SKM-1 treated with dmso at 0.1 percent for 144 hours (cell line): Measurements from ENCODE around the gene TTLL8.

Experiments used
- DNase-seq: peaks from one replicate; lab custom pipeline; 2025; ENCODE audit not compliant: unreplicated experiment; lab: John Stamatoyannopoulos, UW

TTLL8 gene

DNA sequence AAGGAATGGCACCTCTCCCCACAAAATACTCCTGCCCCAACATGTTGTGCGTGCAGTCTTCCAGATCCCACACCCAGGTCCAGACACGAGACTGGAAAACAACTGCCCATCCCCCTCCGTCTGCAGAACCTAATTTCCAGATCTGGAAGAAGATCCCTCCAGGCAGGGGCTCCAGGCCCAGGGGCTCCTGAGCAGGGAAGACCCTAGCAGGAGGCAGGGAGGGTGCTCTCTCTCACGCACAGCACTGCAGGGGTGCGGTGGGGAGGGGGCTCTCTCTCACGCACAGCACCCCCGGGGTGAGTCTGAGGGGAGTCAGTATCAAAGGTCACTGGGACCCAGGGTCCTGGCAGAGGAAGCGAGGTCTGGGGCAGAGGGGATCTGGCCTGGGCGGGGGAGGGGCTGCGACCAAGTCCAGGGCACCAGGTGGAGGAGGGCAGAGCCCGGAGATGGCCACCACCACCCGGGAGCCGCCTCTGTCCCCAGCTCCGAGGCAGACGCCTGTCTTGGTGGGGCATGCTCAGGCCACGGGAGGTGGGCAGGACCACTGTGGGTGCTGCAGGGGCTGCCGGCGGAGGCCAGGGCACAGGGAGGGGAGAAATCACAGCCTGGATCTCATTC lies 25.5 kb upstream of the TTLL8 start:
- no peak for DNase-seq

DNA sequence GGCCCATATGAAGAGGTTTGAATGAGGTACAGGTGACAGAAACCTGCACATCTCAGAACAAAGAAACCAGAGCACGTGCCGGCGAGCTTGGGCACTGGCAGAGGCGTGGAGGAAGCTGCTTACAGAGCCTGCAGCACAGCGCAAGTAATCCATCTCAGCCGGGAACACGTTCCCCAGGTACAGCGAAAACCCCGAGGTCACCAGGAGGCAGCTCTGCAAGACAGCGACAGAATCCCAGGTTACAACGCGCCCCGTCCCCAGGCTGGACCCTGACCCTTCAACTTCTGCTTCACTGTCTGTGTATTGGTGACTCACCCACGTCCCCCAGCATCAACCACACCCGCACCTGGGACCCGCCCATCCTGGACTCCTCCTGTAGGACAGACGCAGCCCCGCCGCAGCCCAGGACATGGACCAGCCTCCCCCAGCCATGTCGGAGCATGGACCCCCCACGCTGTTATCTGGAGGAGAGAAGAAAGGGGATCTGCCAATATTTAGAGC lies 24.9 kb upstream of the TTLL8 start:
- no peak for DNase-seq

DNA sequence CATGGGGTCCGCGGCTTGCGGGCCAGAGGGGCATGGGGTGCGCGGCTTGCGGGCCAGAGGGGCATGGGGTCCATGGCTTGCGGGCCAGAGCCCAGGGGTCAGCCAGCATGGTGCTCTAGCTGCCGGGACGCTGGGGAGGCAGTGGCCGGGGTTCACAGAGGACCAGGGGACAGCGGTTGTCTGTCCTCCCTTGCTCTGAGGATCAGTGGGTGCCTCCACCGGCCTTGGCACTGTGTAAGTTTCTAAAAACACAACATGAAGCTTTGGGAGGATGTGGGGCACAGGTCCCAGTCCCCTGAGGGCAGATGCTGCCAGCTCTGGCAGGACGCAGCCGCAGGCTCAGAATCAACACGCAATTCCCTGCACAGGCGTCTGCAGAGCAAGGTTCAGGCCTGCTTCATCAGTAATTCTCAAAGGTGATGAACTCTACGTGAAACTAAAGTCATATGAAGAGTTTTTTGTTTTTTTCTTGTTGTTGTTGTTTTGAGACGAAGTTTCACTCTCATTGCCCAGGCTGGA lies 24.2 kb upstream of the TTLL8 start:
- no peak for DNase-seq

DNA sequence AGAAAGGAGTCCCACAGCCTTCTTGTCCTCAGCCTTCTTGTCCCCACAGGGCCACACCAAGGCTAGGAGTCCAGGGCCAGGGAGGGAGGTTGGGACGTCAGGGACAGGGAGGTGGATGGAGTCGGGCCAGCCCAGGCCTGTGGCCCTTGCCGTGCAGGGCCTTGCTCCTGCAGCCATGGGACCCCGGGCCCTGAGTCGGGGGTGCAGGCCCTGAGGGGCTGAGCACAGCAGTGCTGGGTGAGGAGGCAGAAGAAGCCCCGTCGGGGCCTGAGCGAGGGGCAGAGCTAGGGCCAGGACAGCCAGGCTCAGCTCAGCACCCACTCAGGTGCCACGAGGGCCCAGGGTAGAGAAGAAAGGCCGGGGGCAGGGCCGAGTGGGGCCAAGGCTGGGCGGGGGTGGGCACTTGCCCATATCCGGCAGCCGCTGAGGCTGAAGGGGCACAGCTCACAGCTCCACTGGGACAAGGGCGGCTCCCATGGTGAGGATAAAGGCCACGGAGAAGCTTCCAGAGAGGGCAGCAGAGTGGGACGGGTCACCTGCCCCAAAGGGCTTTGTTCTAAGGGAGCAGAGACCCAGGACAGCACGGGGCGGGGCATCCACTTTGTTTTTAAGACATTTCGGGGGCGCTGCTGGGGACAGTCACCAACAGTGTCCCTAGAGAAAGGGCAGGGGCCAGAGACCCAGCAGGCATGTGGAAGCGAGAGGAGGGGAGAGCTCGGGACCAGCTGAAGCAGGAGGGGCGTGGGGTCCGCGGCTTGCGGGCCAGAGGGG lies 23.5 kb upstream of the TTLL8 start:
- no peak for DNase-seq

DNA sequence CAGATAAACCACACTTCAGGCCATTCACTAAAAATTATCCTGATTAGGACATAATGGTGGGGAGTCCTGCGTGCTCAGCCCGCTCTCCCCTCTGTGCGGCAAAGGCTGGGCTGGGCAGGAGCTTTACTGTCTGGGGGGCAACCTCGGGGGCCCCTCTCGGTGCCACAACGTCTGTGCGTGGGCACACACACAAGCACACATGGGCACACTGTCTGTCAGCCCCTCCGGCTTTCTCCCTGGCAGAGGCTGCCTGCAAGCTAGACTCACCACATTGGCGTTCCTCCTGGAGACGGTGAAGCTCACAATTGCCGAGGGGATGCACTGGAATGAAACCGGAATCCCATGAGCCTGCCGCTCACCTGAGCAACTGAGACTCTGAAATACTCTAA lies 22.0 kb upstream of the TTLL8 start:
- DNase-seq, result no peak

DNA sequence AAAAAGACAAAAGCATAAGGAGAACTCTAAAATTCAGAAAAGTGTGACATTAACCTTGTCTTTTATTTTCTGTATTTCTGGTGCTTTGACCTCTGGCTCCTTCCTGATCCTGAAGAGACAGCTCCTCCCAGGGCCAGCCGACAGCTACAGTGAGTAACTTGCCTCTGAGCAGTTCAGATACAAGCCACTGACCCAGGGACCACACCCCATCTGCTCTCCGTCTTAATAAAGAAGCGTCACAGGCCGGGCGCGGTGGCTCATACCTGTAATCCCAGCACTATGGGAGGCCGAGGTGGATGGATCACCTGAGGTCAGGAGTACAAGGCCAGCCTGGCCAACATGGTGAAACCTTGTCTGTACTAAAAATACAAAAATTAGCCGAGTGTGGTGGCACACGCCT lies 20.7 kb upstream of the TTLL8 start:
- DNase-seq, result no peak

DNA sequence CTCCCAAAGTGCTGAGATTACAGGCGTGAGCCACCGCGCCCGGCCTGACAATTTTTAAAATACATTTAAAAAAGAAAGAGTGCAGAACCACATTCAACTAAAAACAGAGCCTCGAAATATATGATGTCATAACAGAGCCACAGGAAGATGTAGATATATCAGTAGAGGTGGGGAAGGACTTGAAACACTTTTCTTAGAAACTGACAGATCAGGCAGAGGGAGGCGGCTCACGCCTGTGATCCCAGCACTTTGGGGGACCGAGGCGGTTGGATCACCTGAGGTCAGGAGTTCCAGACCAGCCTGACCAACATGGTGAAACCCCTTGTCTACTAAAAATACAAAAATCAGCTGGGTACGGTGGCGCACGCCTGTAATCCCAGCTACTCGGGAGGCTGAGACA lies 20.1 kb upstream of the TTLL8 start:
- no peak for DNase-seq

DNA sequence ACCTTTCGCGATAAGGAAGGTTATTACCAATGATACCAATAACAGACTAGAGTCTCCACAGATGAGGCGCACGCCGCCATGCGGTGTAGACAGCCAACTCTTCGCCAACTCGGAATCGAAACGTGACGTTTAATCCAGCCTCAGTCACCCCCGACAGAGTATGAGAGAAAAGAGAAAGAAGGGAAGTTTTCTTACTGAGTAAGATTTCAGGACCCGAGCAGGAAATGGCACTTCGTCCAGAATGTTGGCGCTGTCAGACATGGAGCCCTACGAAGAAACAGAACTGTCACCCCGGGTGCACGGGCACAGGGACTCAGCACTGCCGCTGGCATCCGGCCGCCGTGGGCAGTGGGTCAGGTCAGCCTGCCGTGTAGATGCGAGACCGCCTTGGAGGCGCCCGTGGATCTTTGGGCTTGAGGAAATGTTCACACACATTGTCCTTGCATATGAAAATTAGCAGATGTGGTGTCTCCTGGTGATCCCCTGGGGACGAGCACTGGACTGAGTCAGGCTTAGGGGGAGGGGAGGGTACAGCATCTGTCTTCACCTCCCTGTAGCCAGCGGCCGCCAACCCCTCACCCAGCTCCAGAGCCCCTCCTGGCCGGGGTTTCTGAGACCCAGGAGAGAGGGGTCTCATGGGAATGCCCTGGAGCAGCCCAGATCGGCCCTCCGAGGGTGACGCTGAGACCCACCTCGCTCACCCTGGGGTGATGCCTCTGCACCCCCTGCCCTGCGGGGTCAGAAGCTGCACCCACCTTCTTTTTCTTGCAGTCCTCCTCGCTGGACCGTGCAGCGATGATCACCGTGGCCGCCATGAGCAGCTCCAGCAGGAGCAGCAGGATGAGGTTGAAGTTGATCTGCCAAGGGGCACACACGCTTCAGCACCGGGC lies 18.8 kb upstream of the TTLL8 start:
- DNase-seq, result no peak

DNA sequence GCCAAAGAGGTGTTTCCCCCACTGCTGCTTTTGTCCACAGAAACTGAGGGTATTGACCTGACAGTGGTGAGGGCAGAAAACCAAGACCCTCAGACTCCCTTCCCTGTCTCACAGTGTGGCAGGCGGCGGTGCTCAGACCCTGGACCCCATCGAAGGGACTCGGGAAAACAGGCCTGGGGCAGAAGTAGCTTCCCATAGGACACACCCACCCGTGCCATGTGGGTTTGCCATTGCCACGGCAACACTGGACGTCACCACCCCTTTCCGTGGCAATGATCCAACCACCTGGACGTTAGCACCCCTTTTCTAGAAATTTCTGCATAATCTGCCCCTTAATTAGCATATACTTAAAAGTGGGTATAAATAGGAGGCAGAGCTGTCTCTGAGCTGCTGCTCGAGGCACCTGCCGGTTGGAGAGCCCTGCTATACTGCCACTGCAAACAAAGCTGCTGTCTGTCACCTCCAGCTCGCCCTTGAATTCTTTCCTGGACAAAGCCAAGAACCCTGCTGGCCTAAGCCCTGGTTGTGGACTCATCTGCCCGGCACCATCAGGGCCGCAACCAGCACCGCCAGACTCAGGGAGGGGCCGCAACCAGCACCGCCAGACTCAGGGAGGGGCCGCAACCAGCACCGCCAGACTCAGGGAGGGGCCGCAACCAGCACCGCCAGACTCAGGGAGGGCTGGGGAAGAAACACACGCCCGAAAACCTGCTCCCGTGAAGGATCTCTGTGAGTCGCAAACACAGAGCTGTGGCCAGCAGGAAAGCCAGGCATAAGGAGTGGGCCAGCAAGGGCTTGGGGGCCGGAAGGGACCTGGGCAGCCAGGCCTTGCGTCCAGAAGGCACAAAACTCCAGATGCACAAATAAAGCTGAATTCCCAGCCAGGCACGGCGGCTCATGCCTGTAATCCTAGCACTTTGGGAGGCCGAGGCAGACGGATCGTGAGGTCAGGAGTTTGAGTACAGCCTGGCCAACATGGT lies 16.7 kb upstream of the TTLL8 start:
- no peak for DNase-seq

DNA sequence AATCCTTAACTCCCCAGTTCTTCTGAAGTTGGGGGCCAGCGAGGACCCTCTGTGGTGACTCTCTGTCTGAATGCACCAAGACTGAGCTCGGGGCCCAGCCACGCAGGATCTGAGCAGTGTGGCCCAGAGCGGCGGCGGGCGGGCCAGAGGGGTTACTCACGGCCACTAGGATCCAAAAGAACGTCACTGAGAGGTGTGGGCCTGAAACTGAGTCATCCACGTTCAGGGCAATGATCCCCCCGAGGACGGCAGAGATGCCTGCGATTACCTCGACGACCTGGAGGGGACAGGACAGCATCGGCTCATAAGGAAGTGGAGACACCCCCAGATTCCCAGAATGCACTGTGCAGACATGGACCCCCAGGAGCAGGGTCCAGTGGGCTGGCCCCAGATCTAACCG lies 16.0 kb upstream of the TTLL8 start:
- DNase-seq, result no peak

DNA sequence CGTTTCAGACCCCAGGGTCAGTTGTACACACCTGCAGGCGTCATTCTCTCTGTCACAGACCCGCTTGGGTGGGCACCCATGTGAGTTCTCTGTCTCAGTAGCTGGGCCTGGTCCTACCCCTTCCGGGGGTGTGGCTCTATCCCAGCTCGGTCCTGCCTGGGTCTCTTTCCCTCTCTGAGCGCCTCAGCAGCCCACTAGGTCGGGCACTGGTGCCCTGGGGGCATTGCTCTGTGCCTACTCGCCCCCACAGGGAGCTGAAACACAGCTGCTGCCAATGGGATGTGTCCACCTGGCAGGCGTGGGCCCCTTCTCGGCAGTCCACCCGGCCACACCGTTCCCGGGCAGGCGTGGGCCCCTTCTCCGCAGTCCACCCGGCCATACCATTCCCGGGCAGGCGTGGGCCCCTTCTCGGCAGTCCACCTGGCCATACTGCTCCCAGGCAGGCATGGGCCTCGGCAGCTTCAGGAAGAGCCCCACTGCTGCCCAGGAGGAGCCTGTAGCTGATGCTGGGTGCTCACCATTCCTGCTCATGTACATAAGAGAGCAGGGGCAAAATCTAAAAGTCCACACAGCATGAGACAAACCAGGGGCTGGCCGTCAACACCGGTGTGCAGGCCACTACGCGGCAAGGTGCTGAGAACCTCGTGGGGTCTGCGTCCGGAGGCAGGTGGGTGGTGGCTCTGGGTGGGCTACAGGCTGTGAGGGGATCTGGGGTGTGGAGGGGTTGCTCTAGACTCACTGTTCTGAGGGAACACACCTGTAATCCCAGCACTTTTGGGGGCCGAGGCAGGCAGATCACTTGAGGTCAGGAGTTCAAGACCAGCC lies 14.8 kb upstream of the TTLL8 start:
- no peak for DNase-seq

DNA sequence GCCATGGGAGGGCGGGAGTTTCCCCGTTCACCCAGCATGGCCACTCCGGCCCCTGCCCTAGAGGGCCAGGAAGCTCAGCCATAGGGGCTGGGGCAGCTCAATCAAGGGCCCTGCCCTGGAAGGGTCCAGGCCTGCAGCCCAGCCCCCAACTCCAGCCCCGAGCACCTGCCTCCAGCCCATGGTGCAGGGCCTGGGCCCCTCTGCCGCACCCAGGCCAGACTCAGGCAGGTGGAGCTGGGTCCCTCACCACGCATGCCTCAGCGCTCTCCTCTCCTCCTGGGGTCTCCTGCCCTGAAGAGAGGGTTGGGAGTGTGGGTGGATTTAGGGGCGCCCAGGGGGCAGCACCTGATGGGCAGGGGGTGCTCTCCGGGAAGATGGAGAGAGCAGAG lies 14.1 kb upstream of the TTLL8 start:
- no peak for DNase-seq

DNA sequence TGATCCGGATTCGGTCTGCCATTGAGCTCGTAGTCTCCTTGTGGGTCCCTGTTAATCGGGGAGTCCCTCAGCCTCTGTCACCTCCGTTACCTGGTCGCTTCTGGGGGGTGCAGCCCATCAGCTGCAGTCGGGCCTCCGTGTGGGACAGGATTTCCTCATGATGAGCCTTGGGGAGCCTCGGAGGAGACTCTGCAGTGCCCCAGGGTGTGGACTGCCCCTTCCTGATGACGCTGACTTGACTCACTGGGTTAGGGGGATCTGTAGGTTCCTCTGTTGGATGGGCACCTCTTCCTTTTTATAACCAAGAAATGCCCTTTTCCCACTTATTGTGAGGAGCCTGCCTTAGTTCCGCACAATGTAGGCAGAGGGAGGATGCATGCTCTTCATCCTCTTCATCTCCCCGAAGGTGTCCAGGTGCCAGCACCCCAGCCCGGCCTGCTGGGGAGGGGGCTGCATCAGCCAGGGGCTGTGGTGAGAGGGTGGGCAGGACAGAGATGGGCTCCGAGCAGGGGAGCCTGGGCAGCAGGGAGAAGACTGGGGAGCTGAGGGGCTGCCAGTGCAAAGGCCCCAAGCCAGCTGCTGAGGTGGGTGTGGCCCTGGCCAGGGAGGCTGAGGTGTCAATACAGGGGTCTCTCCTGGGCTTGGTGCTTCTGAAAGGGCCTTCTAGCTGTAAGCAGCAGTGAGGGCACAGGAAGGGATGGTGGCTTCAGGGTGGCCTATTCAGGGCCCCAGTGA lies 13.5 kb upstream of the TTLL8 start:
- DNase-seq, result no peak

DNA sequence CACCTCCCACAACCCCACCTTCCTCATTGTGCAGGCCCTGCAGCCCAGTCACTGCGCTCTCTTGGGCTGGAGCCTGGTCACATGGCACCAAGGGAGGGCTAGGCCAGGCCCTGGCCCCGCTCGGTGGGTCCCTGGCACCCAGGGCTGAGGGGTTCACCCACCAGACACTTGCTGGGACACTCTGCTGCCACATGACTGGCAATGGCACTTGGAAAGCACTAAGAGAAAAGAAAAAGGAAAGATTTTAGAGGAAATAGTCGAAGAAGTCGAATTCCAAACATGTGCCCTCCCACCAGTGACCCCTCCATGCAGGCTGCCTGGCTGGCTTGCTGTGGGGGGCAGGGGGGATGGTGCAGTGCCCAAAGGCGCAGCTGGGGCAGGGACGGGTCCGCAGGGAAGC lies 12.3 kb upstream of the TTLL8 start:
- no peak for DNase-seq

DNA sequence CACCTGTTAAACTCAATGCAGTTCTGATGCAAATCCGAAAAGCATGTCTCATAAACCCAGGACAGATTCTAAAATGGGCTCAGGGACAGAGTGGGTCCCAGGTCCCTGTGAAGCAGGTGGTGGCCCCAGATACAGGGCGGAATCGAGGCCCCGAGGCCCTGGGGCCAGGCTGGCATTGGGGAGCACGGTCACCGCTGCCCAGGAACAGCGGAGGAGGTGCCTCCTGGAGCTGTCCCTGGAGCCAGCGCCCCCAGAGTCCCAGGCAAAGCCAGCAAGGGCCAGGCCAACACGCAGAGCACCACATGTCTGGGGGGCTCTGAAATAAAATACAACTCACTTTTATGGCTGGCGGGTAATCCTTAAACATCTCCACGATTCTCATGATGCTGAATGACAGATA lies 10.0 kb upstream of the TTLL8 start:
- no peak for DNase-seq

DNA sequence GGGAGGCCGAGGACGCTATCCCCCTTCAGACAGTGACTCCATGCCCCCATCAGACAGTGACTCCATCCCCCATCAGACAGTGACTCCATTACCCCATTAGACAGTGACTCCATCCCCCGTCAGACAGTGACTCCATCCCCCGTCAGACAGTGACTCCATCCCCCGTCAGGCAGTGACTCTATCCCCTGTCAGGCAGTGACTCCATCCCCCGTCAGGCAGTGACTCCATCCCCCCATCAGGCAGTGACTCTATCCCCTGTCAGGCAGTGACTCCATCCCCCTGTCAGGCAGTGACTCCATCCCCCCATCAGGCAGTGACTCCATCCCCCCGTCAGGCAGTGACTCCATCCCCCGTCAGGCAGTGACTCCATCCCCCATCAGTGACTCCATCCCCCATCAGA lies 9.1 kb upstream of the TTLL8 start:
- DNase-seq, result no peak

DNA sequence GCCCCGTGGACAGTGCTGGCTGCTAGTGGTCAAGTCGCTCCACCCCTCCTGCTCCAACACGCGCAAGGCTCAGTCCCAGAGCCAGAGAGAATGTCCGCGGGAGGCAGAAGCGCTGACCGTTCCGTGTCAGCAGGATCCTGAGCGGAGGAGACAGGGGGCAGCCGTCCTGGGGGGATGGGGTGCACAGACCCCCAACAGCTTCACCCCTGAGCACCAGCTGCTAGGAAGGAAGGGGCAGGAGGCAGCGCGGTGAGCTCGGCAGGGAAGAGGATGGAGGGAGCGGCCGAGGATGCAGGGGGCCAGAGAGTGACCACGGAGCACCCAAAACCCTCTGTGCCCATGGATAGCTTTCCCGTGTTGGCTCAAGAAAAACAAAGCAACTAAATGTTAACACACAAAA lies 6.4 kb upstream of the TTLL8 start:
- DNase-seq, result no peak

DNA sequence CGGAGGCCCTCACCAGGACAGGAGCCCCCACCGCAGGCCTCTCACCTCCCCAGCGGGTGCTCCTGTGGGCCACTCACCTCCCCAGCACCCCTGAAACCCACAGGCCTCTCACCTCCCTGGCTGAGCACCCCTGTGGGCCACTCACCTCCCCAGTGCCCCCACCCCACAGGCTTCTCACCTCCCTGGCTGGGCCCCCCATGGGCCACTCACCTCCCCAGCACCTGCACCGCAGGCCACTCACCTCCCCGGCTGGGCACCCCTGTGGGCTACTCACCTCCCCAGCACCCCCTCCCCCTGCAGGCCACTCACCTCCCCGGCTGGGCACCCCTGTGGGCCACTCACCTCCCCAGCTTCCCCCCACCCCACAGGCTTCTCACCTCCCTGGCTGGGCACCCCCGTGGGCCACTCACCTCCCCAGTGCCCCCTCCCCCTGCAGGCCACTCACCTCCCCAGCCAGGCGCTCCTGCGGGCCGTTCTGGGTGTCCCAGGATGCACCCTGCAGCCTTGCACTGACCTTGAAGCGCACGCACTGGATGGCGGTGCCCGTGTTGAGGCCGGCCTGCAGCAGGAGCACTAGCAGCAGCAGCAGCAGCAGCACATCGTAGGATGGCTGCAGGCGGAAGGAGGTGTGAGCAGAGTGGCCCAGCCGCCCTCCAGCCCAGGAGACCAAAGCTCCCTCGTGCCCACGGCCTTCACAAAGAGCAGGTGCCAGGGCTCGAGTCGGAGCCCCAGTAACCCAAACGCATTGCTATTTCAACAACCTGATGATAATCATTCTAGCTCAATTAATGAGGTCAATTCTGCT lies 5.7 kb upstream of the TTLL8 start:
- no peak for DNase-seq
